CD4-positive, alpha-beta T cell treated with Interleukin-21 for 1 hour (primary cell): ENCODE results near the gene PPP1R12B.

ENCODE experiments used
- DNase-seq: peaks from one replicate; pipeline ENCODE4 v3.0.0-alpha.2; 2020

PPP1R12B gene

GRCh38 chr1:202348509-202349205 is at the start of gene PPP1R12B:
Gene PPP1R12B (plus strand): TSS chr1:202348699. CDS start chr1:202348852, 153 bp downstream.
- peak; percentile 97 for DNase-seq

- DNase-seq: no peak
Measured at GRCh38 chr1:202302166-202302565, 46.3 kb upstream of the PPP1R12B start.

- DNase-seq: no peak
Measured at GRCh38 chr1:202304375-202304774, 44.1 kb upstream of the PPP1R12B start.

- no peak for DNase-seq
Measured at GRCh38 chr1:202305168-202305567, 43.3 kb upstream of the PPP1R12B start.

- no peak for DNase-seq
Measured at GRCh38 chr1:202306535-202307345, 41.8 kb upstream of the PPP1R12B start.

GRCh38 chr1:202310071-202310725 is 38.3 kb upstream of the PPP1R12B start:
- DNase-seq: no peak

- no peak for DNase-seq
Measured at GRCh38 chr1:202310746-202311145, 37.8 kb upstream of the PPP1R12B start.

- no peak for DNase-seq
Measured at GRCh38 chr1:202311875-202312635, 36.4 kb upstream of the PPP1R12B start.

GRCh38 chr1:202315576-202316168 is 32.8 kb upstream of the PPP1R12B start:
- peak; percentile 73 for DNase-seq

- DNase-seq: no peak
Measured at GRCh38 chr1:202316186-202316585, 32.3 kb upstream of the PPP1R12B start.

- DNase-seq: no peak
Measured at GRCh38 chr1:202317941-202318925, 30.3 kb upstream of the PPP1R12B start.

GRCh38 chr1:202319381-202320080 is 29.0 kb upstream of the PPP1R12B start:
- no peak for DNase-seq

- no peak for DNase-seq
Measured at GRCh38 chr1:202320081-202320405, 28.5 kb upstream of the PPP1R12B start.

- DNase-seq: no peak
Measured at GRCh38 chr1:202323731-202324130, 24.8 kb upstream of the PPP1R12B start.

- DNase-seq: no peak
Measured at GRCh38 chr1:202324646-202325045, 23.9 kb upstream of the PPP1R12B start.

GRCh38 chr1:202329891-202330290 is 18.6 kb upstream of the PPP1R12B start:
- DNase-seq: no peak

- no peak for DNase-seq
Measured at GRCh38 chr1:202333861-202334260, 14.6 kb upstream of the PPP1R12B start.

GRCh38 chr1:202343652-202344349 is 4.7 kb upstream of the PPP1R12B start:
- peak; percentile 71 for DNase-seq

GRCh38 chr1:202348005-202348508 is 442 bp upstream of the PPP1R12B start:
- no peak for DNase-seq
